Left cardiac atrium (tissue), 4 donors: ENCODE results near the gene ERBB3. TPM values are rescaled to one million over a fixed set of nuclear protein-coding genes. Genes with fewer than 3 reads are reported as not detected.
"Not testable (repeated sequence)": the region's sequence is repeated elsewhere in the genome, so short reads cannot be mapped to it uniquely, and the experiment has no call there.

ENCODE experiments used
- ATAC-seq, 2 donors: fragments of 200-7000 bp; cut with Tn5 transposase; one replicate each; pipeline ENCODE4 v1.9.1; 2020; ENCODE audit warnings: mild to moderate bottlenecking in 2 of 2, moderate library complexity in 2 of 2
- DNase-seq: peaks from one replicate; pipeline ENCODE4 v3.0.0-alpha.2; 2020
- intact Hi-C, 2 donors: fragments of 100-400 bp; cut with DNase I; formaldehyde crosslinking; loops; one replicate each; pipeline versions ENCODE4 v1.14.1 to v1.15.1; 2022 to 2023
- total RNA-seq, 2 donors: library from RNA; stranded (reverse); fragmentation: NEBNext Ultra II Directional; extraction: Animal tissue kit (Norgen Biotek cat#: 25700); gene quantifications; one replicate each; pipeline ENCODE4 v1.2.1, GENCODE V29; 2021
- donor health status: DM: no; HTN: yes; CAD: no.
- donor health status: DM: no; HTN: yes; CAD: no; lungs with severe emphysema.
- donor health status: DM: yes; HTN: yes; CAD: no.
- donor health status: Dilated cardiomyopathy.

Gene ERBB3
- total RNA-seq, 2 donors from 2014 or later: 5.2 TPM

DNA sequence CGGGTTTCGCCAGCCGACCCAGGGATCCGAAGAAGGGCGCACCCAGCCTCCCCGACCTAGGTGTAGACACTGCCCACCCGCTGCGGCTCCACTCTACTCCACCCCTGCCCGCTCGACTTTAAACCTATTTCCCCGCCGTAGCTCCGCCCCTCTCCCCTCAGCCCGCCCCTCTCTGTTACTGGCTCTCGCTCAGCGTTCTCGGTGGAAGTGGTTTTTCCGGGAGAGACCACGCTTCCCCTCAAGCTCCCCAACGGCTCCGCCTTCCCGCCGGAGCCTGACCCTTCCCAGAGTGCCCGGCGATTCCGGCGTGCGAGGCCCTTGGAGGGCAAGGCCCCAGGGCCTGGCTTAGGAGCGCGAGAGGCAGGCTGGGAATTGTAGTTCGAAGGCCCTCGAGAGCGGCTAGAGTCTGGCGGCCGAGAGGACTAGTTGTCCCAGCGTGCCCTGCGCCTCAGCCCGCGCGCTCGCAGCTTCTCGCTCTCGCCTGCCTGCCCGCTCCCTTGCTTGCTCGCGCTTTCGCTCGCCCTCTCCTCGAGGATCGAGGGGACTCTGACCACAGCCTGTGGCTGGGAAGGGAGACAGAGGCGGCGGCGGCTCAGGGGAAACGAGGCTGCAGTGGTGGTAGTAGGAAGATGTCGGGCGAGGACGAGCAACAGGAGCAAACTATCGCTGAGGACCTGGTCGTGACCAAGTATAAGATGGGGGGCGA, 24.3 kb downstream of the ERBB3 start, which contains the start of gene PA2G4:
Gene PA2G4, plus strand, starts transcription at position 451 of the 706 bp plus-strand sequence. Its CDS starts 179 bp downstream, at position 630.
- intact Hi-C loops: loop anchor here in 1 of 2 donors (10.0 kb wide), 2 partner anchors 59 to 109 kb away; partner anchors contain the start of genes RPS26 and SUOX
- peak; percentile 99 for DNase-seq
- peak; percentile 98 to 99 for ATAC-seq

DNA sequence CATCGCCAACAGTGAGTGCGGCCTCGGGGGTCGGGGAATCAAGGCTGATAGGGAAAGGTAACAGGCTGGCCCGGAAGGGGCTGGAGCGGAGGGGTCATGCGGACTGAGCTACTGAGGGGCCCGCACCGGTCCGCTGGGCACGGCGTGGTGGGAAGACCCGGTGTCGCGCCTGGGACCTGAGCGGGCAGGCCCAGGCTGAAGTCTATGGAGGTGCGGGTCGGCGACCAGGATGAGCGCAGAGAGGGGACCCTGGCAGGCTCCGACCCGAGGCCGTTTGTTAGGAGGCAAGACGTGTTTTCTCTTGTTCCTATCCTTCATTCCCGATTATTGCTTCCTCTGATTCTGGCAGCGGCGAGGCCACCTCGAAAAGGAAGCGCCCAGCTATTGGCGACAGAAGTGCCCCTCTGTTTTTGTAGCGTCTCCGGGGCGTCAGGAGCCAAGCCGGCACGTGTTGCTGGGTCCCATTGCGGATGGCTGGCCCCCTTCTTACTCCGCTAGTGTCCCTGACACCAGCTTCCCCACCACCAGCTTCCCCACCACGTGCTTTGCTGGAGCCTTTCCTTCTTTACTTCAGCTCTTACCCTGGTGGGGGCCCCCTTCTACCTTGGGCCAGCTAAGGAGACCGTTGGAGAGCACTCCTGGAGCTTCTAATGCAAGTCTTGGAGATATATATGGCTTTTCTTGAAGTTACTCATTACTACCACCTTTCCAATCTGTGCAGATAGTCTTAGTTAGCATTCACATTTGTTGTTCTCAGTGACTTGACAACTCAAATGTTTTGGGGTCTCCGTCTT, 25.0 kb downstream of the ERBB3 start:
- intact Hi-C loops: loop anchor here in 1 of 2 donors (10.0 kb wide), 2 partner anchors 60 to 110 kb away; partner anchors contain the start of genes RPS26 and SUOX
- ATAC-seq (peak; percentile 27 to 45), DNase-seq (no peak)

DNA sequence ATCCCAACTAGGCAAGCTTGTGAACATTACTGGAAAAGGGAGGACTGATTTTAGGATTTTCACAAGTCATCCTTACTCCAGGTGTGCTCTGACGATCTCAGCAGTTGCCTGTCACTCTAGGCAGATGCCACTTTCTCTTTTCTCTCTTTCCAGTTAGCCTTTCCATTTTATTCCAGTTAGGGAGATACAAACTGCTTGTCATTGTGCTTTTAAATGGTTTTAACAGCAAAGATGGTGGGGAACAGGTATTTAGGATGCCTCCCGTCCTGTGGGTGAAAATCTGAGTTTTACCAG, 25.6 kb downstream of the ERBB3 start:
- no peak for DNase-seq
- intact Hi-C loops: loop anchor here in 1 of 2 donors (10.0 kb wide), 2 partner anchors 61 to 111 kb away; partner anchors contain the start of genes RPS26 and SUOX
- no peak for ATAC-seq

DNA sequence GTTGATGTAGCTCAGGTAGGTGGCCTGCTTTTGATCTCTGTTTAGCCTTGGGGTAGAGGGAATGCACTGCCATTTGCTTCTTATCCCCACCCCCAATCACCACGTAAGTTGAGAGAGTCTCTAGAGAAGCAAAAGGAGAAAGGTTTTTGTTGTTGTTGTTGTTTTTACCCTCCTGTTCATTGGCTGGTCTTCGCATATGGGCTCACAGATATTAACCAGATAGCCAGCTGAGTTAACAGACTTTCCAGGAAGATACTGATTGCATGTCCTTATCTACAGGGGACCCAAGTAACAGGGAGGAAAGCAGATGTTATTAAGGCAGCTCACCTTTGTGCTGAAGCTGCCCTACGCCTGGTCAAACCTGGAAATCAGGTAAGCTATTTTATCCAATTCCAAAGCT, 27.3 kb downstream of the ERBB3 start:
- intact Hi-C loops: loop anchor here in 1 of 2 donors (10.0 kb wide), 2 partner anchors 62 to 112 kb away; partner anchors contain the start of genes RPS26 and SUOX
- DNase-seq (no peak), ATAC-seq (no peak)

DNA sequence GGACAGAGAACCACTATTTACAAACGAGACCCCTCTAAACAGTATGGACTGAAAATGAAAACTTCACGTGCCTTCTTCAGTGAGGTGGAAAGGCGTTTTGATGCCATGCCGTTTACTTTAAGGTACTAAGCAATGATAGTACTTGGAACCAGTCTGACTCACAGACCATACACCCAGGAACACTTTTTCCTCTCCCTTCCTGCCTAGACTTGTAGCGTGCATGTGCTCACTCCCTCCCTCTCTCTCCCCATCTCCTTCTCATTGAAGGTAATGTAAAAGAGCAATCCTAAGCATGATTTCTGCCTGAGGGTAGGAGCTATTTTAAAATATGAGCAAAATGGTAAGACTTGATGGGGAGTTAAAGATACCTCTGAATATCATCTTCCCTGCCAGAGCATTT, 30.6 kb downstream of the ERBB3 start:
- DNase-seq: no peak
- intact Hi-C loops: no loop called here
- ATAC-seq: no peak

DNA sequence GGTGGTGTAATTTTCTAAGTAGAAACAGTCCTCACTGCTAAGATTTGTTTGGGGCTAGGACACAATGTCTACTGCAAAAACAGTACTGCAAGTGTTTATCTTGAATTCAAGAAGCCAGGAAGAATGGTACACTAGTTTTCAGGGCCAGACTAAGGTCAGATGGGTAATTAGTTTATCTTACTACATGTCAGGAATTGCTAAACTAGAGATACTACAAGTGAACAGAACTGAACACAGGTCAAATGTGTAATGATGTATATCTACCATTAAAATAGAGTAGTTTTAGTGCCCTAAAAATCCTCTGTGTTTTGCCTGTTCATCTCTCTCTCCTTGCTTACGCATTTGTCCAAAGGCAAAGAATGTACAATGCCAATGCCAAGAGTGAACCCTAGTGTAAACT, 34.1 kb downstream of the ERBB3 start:
- no peak for DNase-seq

DNA sequence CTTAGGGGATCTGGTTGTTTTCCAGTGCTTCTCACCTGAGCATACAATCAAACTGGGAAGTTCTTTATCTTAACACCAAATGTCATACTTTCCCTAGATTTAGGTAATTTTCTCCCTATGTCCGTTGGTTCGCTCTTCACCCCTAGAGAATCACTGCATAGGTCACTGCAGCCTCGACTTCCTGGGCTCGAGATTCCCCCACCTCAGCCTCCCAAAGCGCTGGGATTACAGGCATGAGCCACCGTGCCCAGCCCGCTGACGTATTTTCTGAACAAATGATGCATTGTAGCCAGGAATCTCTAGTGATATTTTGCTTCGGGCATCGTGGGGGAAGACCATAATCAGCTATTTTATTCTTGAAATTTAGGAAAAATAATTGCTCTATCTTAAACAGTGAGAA, 35.4 kb downstream of the ERBB3 start:
- intact Hi-C loops: loop anchor here in 1 of 2 donors (5.0 kb wide), 1 partner anchor 42 kb away; the partner anchor contains the start of gene MYL6
- no peak for ATAC-seq
- peak; percentile 53 for DNase-seq

More for the DNA sequence above, 34.1 kb downstream of the ERBB3 start:
- ATAC-seq: no peak
- intact Hi-C loops: no loop called here

DNA sequence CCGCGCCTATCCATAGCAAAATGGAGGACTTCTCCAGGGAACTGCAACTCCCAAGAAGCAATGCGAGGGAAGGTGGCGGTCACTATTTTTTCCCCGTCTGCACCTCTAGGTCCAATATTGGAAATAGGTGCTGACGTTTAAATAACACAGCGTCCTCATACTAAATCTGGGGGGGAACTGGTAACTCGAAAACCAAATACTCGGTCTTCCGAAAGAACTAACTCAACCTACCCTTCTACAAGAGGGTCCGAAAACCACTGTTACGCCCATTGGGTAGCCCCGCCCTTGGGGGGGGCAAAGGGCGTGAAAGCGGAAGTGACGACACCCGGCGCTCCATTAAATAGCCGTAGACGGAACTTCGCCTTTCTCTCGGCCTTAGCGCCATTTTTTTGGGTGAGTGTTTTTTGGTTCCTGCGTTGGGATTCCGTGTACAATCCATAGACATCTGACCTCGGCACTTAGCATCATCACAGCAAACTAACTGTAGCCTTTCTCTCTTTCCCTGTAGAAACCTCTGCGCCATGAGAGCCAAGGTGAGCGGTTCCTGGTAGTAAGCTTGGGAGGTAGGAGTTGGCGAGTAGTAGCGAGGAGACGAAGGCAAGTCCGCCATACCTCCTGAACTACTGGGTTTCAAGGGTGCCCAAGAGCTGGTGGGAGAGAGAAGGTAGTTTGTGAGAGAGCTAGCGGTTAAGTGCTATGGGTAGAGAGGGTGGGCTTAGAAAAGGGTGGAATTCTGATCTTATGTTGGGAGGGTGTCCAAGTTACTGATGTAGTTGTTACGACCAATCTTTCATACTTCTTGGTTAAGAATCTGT, 36.5 kb downstream of the ERBB3 start, which contains the start of gene RPL41:
Gene RPL41, plus strand, starts transcription at position 367 of the 815 bp plus-strand sequence.
- ATAC-seq: peak; percentile 79
- DNase-seq: peak; percentile 94
- intact Hi-C loops: loop anchor here in 1 of 2 donors (5.0 kb wide), 1 partner anchor 41 kb away; the partner anchor contains the start of gene MYL6

DNA sequence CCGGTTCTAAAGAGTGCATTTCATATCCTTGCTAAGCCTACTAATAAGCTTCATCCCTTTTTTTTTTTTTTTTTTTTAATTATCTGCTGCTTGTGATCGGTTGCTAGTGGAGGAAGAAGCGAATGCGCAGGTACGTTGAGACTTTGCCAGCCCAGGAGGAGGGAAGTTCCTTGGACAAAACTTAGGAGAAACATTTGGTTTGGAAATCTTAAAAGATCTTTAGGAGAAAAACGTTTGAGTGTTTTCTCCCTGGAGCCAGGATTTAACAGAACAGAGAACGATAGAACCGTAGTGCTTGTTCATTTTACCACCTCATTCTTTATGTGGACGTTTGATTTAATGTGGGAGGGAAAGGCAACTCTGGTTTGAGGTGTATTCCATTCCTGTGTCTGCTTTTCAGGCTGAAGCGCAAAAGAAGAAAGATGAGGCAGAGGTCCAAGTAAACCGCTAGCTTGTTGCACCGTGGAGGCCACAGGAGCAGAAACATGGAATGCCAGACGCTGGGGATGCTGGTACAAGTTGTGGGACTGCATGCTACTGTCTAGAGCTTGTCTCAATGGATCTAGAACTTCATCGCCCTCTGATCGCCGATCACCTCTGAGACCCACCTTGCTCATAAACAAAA, 37.2 kb downstream of the ERBB3 start:
- ATAC-seq, DNase-seq: not testable (repeated sequence)
- intact Hi-C loops: loop anchor here in 1 of 2 donors (5.0 kb wide), 1 partner anchor 40 kb away; the partner anchor contains the start of gene MYL6

DNA sequence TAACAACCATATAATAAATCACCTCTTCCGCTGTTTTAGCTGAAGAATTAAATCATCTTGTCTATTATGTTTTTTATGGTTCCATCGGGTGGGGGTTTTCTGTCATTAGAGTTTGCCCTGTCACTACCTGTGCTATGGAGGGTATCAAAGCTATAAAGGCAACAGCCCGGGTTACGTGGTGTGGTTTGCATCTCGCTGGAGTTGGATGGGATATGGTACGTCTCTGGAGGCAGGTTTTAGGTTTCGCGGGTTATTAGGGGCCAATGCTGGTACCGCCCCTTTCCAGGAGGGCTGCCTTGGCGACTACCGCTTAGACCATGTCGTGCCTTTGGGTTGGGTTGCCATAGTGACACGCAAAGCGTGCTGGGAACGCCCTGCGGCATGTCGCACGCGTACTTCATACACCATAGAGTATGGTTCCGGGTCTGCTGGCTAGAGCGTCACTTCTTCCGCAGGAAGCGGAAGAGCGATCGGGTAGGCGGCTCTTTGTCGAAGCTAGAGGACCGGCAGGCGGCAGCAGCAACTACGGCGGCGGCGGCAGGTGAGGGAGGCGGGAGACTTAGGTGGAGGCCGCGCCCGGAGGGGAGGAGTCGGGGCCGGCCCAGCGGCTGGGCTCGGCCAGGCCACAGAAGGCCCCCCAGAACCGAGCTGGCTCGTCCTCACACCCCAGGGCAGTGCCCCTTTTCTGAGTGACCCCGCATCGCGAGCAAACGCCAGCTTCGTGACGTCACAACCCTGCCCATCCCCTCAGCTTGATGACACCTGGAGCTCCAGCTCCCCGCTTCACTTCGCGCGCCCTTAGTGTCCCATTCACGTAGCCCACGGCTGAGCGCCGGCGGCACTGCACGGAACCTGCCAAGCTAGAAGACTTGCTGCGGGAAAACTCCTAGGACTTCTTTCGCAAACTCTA, 38.1 kb downstream of the ERBB3 start, which contains the start of gene ZC3H10:
Gene ZC3H10, plus strand, starts transcription at position 489 of the 910 bp plus-strand sequence. CDS start 2,297 bp downstream, outside the sequence.
- DNase-seq (peak; percentile 98), ATAC-seq (peak; percentile 84 to 87)
- intact Hi-C loops: loop anchor here in 1 of 2 donors (2.0 to 5.0 kb wide), 2 partner anchors 39 to 71 kb away; partner anchors contain the start of genes MYL6 and SMARCC2

DNA sequence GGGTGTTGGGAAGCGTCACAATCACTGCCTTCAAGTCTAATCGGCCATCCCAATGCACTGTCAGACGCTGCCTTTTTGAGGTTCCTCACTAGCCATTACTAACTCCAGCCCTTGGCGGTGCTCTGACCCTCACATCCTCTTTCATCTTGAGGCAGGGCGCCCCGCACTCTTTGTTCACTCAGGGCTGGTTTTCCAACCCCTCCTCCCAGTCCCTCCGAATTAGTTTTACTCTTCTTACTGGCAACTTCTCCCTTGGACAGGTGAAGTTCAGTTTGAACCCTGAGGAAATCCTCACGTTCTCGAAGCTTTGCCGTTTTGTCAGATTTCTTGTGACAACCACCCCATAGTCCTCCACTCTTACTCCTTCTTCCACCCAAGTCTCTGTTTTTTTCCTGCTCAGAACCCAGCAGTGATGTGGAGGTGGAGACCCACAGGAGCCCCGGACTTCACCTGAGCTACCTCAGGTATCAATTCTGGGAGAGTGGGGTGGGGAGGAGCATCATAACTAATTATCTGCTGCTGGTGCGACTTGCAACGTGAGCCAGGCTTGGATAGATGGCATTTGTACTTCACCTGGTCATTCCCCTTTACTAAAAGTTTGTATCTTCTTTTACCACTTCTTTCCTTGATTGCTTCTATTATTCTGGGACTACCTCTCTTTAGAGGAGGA, 38.9 kb downstream of the ERBB3 start:
- intact Hi-C loops: loop anchor here in 1 of 2 donors (2.0 to 5.0 kb wide), 2 partner anchors 38 to 70 kb away; partner anchors contain the start of genes MYL6 and SMARCC2
- ATAC-seq (no peak), DNase-seq (no peak)

DNA sequence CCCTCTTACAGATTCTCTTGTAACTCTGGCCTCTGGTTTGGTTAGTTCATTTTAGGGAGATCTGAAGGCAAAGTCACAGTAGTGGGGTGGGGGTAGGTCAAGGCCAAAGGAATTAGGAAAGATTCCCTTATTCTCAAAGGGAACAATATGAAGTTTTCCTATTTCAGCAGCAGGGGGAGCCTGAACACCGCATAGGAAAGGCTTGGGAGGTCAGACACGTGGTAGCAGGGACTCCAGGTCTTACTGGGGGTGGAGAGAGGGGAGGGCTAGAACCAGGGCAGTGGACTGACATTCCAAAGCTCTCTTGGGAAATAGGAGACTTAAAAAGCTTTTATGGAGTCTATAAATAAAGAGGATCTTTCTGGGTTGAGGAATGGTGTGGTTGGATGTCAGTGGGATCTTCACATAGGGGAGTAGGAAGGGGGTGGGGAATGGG, 39.4 kb downstream of the ERBB3 start:
- peak; percentile 81 for DNase-seq
- ATAC-seq: peak; percentile 48 to 53
- intact Hi-C loops: loop anchor here in 1 of 2 donors (2.0 to 5.0 kb wide), 2 partner anchors 38 to 69 kb away; partner anchors contain the start of genes MYL6 and SMARCC2

DNA sequence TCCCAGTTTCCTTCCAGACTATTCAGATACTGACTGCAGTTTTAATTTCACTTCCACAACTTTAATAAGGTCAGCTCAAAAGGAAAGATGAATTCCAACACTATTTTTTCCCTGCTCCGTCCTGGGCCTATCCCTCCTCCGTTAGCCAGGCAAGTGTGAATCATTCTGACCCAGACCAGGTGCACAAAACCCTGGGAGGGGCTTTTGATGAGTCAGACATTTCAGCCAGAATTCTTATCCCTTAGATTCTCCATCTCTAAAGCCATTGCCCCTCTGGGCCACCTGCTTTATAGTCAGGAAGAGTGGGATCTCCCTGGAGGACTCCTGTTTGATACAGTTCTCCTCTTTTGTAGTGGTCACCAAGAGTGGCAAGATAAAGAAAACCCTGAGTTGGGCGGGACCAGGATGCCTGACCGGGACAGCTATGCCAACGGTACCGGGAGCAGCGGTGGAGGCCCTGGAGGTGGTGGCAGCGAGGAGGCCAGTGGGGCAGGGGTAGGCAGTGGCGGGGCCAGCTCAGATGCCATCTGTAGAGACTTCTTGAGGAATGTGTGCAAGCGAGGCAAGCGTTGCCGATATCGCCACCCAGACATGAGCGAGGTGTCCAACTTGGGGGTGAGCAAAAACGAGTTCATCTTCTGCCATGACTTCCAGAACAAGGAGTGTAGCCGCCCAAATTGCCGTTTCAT, 40.3 kb downstream of the ERBB3 start:
- intact Hi-C loops: no loop called here
- DNase-seq: no peak
- no peak for ATAC-seq

DNA sequence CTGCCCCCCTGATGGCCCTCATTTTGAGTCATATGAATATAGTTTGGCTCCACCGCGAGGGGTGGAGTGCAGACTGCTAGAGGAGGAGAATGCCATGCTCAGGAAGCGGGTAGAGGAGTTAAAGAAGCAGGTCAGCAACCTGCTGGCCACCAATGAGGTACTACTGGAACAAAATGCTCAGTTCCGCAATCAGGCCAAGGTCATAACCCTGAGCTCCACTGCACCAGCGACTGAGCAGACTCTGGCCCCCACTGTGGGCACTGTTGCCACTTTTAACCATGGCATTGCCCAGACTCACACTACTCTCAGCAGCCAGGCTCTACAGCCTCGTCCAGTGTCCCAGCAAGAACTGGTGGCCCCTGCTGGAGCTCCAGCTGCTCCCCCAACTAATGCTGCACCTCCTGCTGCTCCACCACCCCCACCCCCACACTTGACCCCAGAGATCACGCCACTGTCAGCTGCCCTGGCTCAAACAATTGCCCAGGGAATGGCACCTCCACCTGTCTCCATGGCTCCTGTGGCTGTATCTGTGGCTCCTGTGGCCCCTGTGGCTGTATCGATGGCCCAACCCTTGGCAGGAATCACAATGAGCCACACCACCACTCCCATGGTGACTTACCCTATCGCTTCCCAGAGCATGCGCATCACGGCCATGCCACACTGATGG, 41.4 kb downstream of the ERBB3 start:
- ATAC-seq: no peak
- intact Hi-C loops: no loop called here
- DNase-seq: no peak

DNA sequence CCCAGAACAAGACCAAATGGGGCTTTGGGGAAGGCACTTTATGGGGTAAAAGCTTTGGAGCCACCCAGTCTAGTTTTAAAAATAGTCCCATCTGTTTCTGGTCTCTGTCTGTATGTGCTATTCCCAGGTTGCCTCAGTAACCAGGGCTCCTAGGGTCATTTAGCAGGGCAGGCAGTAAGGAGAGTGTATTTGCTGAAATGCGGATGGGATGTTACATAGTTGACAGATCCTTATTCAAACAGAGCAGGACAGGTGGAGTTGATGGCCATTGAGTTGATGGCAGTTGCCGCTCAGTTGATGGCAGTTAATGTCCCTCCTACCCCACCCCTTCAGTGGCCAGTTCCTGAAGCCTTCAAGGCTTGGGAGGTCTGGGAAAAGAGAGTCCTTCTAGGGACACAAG, 42.7 kb downstream of the ERBB3 start:
- no peak for DNase-seq
- no peak for ATAC-seq
- intact Hi-C loops: no loop called here
